Peyer's patch (tissue), 4 donors: ENCODE data around the gene SLC7A11.

Experiments used
- POLR2A ChIP-seq, 2 donors: fragments of 450-650 bp; IDR thresholded peaks; one replicate each; pipeline ENCODE4 v1.5.1; 2017; ENCODE audit warnings: antibody characterized with exemption in 2 of 2, mild to moderate bottlenecking in 2 of 2, moderate library complexity in 2 of 2
- TF ChIP-seq, protein P1 (sequence below), 6 experiments: fragments of 450-650 bp in 4 of 6; fragments of 200-600 bp in 2 of 6; sonication (generic) in 1 of 6; IDR thresholded peaks; one replicate each; pipeline ENCODE4 v1.5.1; 2017 to 2019; ENCODE audit warnings: antibody characterized with exemption in 6 of 6, mild to moderate bottlenecking in 3 of 6, moderate library complexity in 1 of 6

DNA sequence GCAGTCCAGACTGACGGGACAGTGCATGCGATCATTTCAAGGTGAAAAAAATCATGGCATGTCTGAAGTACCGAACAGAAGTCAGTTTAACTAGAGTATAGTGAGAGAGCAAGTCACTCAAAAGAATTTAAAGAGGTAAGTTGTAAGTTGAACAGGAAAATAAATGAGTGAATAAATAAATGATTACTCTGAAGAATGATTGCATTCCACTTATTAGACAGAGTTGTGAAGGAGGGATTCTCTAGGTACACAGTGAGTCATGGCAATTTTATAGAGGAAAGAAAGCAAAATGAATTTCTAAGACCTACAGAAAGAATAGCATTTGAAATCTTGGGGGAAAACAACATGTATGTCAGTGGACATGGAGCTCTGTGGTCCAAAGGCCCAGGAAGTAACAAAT lies 37.1 kb upstream of the SLC7A11 start:
- TF ChIP-seq POLR2A (IDR thresholded peaks at IDR 0.05): no peak
- TF ChIP-seq, protein P1, sequence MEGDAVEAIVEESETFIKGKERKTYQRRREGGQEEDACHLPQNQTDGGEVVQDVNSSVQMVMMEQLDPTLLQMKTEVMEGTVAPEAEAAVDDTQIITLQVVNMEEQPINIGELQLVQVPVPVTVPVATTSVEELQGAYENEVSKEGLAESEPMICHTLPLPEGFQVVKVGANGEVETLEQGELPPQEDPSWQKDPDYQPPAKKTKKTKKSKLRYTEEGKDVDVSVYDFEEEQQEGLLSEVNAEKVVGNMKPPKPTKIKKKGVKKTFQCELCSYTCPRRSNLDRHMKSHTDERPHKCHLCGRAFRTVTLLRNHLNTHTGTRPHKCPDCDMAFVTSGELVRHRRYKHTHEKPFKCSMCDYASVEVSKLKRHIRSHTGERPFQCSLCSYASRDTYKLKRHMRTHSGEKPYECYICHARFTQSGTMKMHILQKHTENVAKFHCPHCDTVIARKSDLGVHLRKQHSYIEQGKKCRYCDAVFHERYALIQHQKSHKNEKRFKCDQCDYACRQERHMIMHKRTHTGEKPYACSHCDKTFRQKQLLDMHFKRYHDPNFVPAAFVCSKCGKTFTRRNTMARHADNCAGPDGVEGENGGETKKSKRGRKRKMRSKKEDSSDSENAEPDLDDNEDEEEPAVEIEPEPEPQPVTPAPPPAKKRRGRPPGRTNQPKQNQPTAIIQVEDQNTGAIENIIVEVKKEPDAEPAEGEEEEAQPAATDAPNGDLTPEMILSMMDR (IDR thresholded peaks at IDR 0.05): no peak
